Measurements from ENCODE around the gene NAA50. TPM values are rescaled to one million over a fixed set of nuclear protein-coding genes. Genes with fewer than 3 reads are reported as not detected.

The NAA50 gene
- total and polyA plus RNA-seq, 2 of the 13 experiments (the other 11 are each of a cell fraction or from before 2014, with no cell fraction given): 30.2 to 233 TPM

DNA sequence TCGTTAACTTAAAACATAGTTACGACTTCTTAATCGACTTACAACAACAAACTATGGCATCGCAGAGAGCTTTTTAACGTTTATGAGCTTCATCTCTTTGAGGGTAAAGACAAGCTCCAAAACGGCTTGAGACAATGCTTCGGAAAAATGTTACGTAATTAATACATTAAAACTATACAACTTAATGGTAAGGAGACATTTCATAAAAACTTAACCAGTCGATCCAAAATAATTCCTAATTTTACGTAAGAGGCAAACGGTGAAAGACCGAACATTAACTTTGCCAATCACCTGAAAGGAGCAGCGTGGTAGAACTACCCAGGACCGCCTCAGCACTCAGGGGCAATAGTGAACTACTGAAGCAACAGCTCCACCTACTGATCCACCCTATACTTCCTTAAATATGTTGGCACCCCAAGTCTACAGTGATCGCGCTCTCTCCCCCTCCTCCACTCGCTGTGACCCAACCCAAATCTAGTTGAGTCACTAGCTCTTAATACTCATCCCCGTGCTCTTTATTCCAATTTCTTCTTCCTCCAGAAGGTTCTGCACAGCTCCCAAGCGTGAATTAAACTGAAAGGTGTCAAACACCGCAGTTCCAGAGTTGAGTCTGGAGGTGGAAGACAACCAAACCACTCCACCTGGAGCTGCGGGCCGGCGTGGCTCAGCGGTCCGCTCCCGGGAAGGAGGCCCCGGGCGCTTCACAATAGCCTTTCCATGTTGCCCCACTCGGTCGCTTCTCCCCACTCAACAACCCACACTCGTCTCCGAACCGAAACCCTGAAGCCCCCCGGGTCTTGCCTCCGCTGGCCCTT, 901 bp downstream of the NAA50 start (continued):
- TF ChIP-seq, protein P1, sequence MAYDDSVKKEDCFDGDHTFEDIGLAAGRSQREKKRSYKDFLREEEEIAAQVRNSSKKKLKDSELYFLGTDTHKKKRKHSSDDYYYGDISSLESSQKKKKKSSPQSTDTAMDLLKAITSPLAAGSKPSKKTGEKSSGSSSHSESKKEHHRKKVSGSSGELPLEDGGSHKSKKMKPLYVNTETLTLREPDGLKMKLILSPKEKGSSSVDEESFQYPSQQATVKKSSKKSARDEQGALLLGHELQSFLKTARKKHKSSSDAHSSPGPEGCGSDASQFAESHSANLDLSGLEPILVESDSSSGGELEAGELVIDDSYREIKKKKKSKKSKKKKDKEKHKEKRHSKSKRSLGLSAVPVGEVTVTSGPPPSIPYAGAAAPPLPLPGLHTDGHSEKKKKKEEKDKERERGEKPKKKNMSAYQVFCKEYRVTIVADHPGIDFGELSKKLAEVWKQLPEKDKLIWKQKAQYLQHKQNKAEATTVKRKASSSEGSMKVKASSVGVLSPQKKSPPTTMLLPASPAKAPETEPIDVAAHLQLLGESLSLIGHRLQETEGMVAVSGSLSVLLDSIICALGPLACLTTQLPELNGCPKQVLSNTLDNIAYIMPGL (CRISPR knock-in tag; IDR thresholded peaks at IDR 0.05; ENCODE audit: borderline replicate concordance in 1 of 2, low read depth in 1 of 2): peak in 1 of 2 experiments; percentile 94; a peak in 2 of 4 replicates
- TF ChIP-seq, protein P2, sequence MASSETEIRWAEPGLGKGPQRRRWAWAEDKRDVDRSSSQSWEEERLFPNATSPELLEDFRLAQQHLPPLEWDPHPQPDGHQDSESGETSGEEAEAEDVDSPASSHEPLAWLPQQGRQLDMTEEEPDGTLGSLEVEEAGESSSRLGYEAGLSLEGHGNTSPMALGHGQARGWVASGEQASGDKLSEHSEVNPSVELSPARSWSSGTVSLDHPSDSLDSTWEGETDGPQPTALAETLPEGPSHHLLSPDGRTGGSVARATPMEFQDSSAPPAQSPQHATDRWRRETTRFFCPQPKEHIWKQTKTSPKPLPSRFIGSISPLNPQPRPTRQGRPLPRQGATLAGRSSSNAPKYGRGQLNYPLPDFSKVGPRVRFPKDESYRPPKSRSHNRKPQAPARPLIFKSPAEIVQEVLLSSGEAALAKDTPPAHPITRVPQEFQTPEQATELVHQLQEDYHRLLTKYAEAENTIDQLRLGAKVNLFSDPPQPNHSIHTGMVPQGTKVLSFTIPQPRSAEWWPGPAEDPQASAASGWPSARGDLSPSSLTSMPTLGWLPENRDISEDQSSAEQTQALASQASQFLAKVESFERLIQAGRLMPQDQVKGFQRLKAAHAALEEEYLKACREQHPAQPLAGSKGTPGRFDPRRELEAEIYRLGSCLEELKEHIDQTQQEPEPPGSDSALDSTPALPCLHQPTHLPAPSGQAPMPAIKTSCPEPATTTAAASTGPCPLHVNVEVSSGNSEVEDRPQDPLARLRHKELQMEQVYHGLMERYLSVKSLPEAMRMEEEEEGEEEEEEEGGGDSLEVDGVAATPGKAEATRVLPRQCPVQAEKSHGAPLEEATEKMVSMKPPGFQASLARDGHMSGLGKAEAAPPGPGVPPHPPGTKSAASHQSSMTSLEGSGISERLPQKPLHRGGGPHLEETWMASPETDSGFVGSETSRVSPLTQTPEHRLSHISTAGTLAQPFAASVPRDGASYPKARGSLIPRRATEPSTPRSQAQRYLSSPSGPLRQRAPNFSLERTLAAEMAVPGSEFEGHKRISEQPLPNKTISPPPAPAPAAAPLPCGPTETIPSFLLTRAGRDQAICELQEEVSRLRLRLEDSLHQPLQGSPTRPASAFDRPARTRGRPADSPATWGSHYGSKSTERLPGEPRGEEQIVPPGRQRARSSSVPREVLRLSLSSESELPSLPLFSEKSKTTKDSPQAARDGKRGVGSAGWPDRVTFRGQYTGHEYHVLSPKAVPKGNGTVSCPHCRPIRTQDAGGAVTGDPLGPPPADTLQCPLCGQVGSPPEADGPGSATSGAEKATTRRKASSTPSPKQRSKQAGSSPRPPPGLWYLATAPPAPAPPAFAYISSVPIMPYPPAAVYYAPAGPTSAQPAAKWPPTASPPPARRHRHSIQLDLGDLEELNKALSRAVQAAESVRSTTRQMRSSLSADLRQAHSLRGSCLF (CRISPR knock-in tag; IDR thresholded peaks at IDR 0.05; ENCODE audit: borderline replicate concordance): no peak
- TF ChIP-seq KLF12 (CRISPR knock-in tag; IDR thresholded peaks at IDR 0.05; ENCODE audit: borderline replicate concordance) (no peak), MED8 (CRISPR knock-in tag; IDR thresholded peaks at IDR 0.05; ENCODE audit: insufficient replicate concordance) (no peak), ZNF746 (CRISPR knock-in tag; IDR thresholded peaks at IDR 0.05) (no peak), SMC3 (IDR thresholded peaks at IDR 0.05; ENCODE audit: low read length) (peak; percentile 30), LCORL (IDR thresholded peaks at IDR 0.05) (no peak), LCORL (CRISPR knock-in tag; IDR thresholded peaks at IDR 0.05) (0 out of 2 replicates have a peak, but pooled peaks have one; percentile 18), CBX1 (IDR thresholded peaks at IDR 0.05; ENCODE audit: low read depth) (no peak), SMYD3 (CRISPR knock-in tag; IDR thresholded peaks at IDR 0.05) (0 out of 2 replicates have a peak, but pooled peaks have one; percentile 54), ZNF317 (CRISPR knock-in tag; IDR thresholded peaks at IDR 0.05) (0 out of 2 replicates have a peak, but pooled peaks have one; percentile 49), ZNF335 (CRISPR knock-in tag; IDR thresholded peaks at IDR 0.05) (no peak; the same call in 1 of the 2 replicates), POGZ (CRISPR knock-in tag; IDR thresholded peaks at IDR 0.05) (no peak), ZFP62 (CRISPR knock-in tag; IDR thresholded peaks at IDR 0.05) (no peak)
- TF ChIP-seq, protein P3, sequence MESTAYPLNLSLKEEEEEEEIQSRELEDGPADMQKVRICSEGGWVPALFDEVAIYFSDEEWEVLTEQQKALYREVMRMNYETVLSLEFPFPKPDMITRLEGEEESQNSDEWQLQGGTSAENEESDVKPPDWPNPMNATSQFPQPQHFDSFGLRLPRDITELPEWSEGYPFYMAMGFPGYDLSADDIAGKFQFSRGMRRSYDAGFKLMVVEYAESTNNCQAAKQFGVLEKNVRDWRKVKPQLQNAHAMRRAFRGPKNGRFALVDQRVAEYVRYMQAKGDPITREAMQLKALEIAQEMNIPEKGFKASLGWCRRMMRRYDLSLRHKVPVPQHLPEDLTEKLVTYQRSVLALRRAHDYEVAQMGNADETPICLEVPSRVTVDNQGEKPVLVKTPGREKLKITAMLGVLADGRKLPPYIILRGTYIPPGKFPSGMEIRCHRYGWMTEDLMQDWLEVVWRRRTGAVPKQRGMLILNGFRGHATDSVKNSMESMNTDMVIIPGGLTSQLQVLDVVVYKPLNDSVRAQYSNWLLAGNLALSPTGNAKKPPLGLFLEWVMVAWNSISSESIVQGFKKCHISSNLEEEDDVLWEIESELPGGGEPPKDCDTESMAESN (CRISPR knock-in tag; conservative IDR thresholded peaks at IDR 0.05): no peak
- TF ChIP-seq, protein P4, sequence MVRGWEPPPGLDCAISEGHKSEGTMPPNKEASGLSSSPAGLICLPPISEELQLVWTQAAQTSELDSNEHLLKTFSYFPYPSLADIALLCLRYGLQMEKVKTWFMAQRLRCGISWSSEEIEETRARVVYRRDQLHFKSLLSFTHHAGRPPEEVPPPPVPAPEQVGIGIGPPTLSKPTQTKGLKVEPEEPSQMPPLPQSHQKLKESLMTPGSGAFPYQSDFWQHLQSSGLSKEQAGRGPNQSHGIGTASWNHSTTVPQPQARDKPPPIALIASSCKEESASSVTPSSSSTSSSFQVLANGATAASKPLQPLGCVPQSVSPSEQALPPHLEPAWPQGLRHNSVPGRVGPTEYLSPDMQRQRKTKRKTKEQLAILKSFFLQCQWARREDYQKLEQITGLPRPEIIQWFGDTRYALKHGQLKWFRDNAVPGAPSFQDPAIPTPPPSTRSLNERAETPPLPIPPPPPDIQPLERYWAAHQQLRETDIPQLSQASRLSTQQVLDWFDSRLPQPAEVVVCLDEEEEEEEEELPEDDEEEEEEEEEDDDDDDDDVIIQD (CRISPR knock-in tag; IDR thresholded peaks at IDR 0.05; ENCODE audit: low read depth): no peak
- TF ChIP-seq, protein P5, sequence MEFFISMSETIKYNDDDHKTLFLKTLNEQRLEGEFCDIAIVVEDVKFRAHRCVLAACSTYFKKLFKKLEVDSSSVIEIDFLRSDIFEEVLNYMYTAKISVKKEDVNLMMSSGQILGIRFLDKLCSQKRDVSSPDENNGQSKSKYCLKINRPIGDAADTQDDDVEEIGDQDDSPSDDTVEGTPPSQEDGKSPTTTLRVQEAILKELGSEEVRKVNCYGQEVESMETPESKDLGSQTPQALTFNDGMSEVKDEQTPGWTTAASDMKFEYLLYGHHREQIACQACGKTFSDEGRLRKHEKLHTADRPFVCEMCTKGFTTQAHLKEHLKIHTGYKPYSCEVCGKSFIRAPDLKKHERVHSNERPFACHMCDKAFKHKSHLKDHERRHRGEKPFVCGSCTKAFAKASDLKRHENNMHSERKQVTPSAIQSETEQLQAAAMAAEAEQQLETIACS (CRISPR knock-in tag; IDR thresholded peaks at IDR 0.05): no peak

Measured in HepG2 (cell line).